ENCODE results near the gene TMCO4. TPM values are rescaled to one million over a fixed set of nuclear protein-coding genes. Genes with fewer than 3 reads are reported as not detected.

TMCO4 gene
- total and polyA plus RNA-seq, 2 donors (not counting 3 experiments of a cell fraction or from before 2014, with no cell fraction given), result 7.6 to 10.3 TPM

GRCh38 chr1:19683351-19683750 lies 116.4 kb downstream of the TMCO4 start:
- Histone ChIP-seq H3K4me1 (ENCODE audit: control insufficient read depth, extremely low read depth, insufficient read depth, low read length) (no peaks in the 10 kb centered on the region), H3K9me1 (replicated peaks; ENCODE audit: control insufficient read depth, extremely low read depth, insufficient read depth, low read length) (no peaks in the 10 kb centered on the region), H2AFZ (ENCODE audit: low read depth, low read length) (no peak overlapping the region), H3K36me3 (ENCODE audit: control insufficient read depth in 2 of 2, extremely low read depth in 1 of 2, insufficient read depth in 2 of 2, low read length in 2 of 2) (no peaks in the 10 kb centered on the region), H4K20me1 (replicated peaks; ENCODE audit: control insufficient read depth, extremely low read depth, insufficient read depth, low read length) (no peaks in the 10 kb centered on the region), H3K4me3 (replicated peaks in 1 of 3; ENCODE audit: insufficient read depth in 1 of 3, low read depth in 1 of 3, low read length in 3 of 3) (no peak overlapping the region), H3K9me3 (replicated peaks; ENCODE audit: control insufficient read depth, insufficient read depth, low read length) (no peaks in the 10 kb centered on the region), H3K9ac (replicated peaks; ENCODE audit: extremely low read depth, insufficient read depth, low read length) (no peak overlapping the region), H3K27ac (ENCODE audit: insufficient read depth, low read depth, low read length) (no peak overlapping the region), H3K79me2 (ENCODE audit: control insufficient read depth, insufficient read depth, low read length) (no peaks in the 10 kb centered on the region), H3K4me2 (ENCODE audit: insufficient read depth, low read length) (no peak overlapping the region), H3K27me3 (ENCODE audit: control insufficient read depth in 2 of 2, insufficient read depth in 2 of 2, low read length in 2 of 2) (no peaks in the 10 kb centered on the region)
- ChIA-PET CTCF (interaction anchor here (0.9 to 2.3 kb wide), 2 partner anchors 15 to 21 kb away, joined by 3 to 5 read pairs; no protein-coding TSS in a partner anchor), POLR2A (no interaction called here)
- intact Hi-C loops (cut with micrococcal nuclease), result no loop called here
- dilution Hi-C loops (cut with MboI; ENCODE audit: extremely low pct_ligation_motif_present, low sequenced_read_pairs), result no loop called here
- FAIRE-seq, result no peak
- TF ChIP-seq MYC (IDR thresholded peaks at IDR 0.05; ENCODE audit: low read depth, low read length), result no peak
- TF ChIP-seq EZH2 (IDR thresholded peaks at IDR 0.05; ENCODE audit: borderline replicate concordance, low read depth, low read length, severe bottlenecking), result no peak
- TF ChIP-seq, protein P1, sequence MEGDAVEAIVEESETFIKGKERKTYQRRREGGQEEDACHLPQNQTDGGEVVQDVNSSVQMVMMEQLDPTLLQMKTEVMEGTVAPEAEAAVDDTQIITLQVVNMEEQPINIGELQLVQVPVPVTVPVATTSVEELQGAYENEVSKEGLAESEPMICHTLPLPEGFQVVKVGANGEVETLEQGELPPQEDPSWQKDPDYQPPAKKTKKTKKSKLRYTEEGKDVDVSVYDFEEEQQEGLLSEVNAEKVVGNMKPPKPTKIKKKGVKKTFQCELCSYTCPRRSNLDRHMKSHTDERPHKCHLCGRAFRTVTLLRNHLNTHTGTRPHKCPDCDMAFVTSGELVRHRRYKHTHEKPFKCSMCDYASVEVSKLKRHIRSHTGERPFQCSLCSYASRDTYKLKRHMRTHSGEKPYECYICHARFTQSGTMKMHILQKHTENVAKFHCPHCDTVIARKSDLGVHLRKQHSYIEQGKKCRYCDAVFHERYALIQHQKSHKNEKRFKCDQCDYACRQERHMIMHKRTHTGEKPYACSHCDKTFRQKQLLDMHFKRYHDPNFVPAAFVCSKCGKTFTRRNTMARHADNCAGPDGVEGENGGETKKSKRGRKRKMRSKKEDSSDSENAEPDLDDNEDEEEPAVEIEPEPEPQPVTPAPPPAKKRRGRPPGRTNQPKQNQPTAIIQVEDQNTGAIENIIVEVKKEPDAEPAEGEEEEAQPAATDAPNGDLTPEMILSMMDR (IDR thresholded peaks at IDR 0.05; ENCODE audit: extremely low read depth in 1 of 2, insufficient read depth in 1 of 2, low read depth in 1 of 2, low read length in 2 of 2), result no peak
- no peak for TF ChIP-seq POLR2AphosphoS5 (IDR thresholded peaks at IDR 0.05; ENCODE audit: insufficient read depth, low read depth, low read length)
- no peak for TF ChIP-seq GATA2 (IDR thresholded peaks at IDR 0.05; ENCODE audit: insufficient read depth, insufficient read length, low read depth, low read length)
- TF ChIP-seq POLR2A (IDR thresholded peaks at IDR 0.05; ENCODE audit: low read depth, low read length), result no peak
- TF ChIP-seq JUN (IDR thresholded peaks at IDR 0.05; ENCODE audit: borderline replicate concordance, insufficient read depth, insufficient read length, low read depth), result no peak
- TF ChIP-seq, protein P2, sequence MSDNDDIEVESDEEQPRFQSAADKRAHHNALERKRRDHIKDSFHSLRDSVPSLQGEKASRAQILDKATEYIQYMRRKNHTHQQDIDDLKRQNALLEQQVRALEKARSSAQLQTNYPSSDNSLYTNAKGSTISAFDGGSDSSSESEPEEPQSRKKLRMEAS (IDR thresholded peaks at IDR 0.05; ENCODE audit: insufficient read depth, insufficient read length), result no peak
- TF ChIP-seq FOS (IDR thresholded peaks at IDR 0.05; ENCODE audit: borderline replicate concordance, insufficient read depth, low read length), result no peak
- DNase-seq (ENCODE audit: low read depth, low spot score), result no peak
- BruUV-seq (replicated peaks), result no TSS peak
